Mesendoderm (in vitro differentiated cells): ENCODE data around the gene STX12.

ENCODE experiments used
- DNase-seq: peaks from one replicate; pipeline ENCODE4 v3.0.0; 2013
- H2AK5ac ChIP-seq: 2 replicates; pipeline ENCODE4 v1.6.1; 2013; ENCODE audit warnings: low read length, inconsistent platforms
- H2BK120ac ChIP-seq: 2 replicates; pipeline ENCODE4 v1.6.1; 2013; ENCODE audit warnings: low read depth, mild to moderate bottlenecking, low read length, moderate library complexity, mixed read lengths
- H2BK15ac ChIP-seq: replicated peaks from 2 replicates; pipeline ENCODE4 v1.6.1; 2013; ENCODE audit warnings: low read depth, mild to moderate bottlenecking, moderate library complexity
- H2BK5ac ChIP-seq: 2 replicates; pipeline ENCODE4 v1.6.1; 2013; ENCODE audit warnings: low read length, inconsistent platforms
- H3K18ac ChIP-seq: 2 replicates; pipeline ENCODE4 v1.6.1; 2013; ENCODE audit warnings: mild to moderate bottlenecking, low read length, mixed read lengths
- H3K23ac ChIP-seq: one replicate; pipeline ENCODE4 v1.6.1; 2013; ENCODE audit warnings: low read length
- H3K27ac ChIP-seq: 2 replicates; pipeline ENCODE4 v1.5.1; 2013; ENCODE audit warnings: low read depth, mild to moderate bottlenecking, inconsistent platforms, low read length, moderate library complexity
- H3K27me3 ChIP-seq: 2 replicates; pipeline ENCODE4 v1.6.1; 2013; ENCODE audit warnings: low read length, control low read depth, mild to moderate bottlenecking, inconsistent platforms; ENCODE audit not compliant: insufficient read depth, poor library complexity
- H3K36me3 ChIP-seq: 2 replicates; pipeline ENCODE4 v1.6.1; 2013; ENCODE audit warnings: low read length, inconsistent platforms; ENCODE audit not compliant: control insufficient read depth, insufficient read depth
- H3K4ac ChIP-seq: one replicate; pipeline ENCODE4 v1.6.1; 2013; ENCODE audit warnings: low read depth, mild to moderate bottlenecking, low read length, moderate library complexity
- H3K4me1 ChIP-seq: 2 replicates; pipeline ENCODE4 v1.6.1; 2013; ENCODE audit warnings: low read depth, low read length, inconsistent platforms; ENCODE audit not compliant: control insufficient read depth
- H3K4me2 ChIP-seq: 2 replicates; pipeline ENCODE4 v1.6.1; 2013; ENCODE audit warnings: low read length
- H3K4me3 ChIP-seq: 2 replicates; pipeline ENCODE4 v1.5.1; 2013; ENCODE audit warnings: mild to moderate bottlenecking, low read length
- H3K56ac ChIP-seq: one replicate; pipeline ENCODE4 v1.6.1; 2013; ENCODE audit warnings: low read length
- H3K79me1 ChIP-seq: 2 replicates; pipeline ENCODE4 v1.6.1; 2013; ENCODE audit warnings: low read length, inconsistent platforms
- H3K79me2 ChIP-seq: 2 replicates; pipeline ENCODE4 v1.6.1; 2013; ENCODE audit warnings: mild to moderate bottlenecking, low read length; ENCODE audit not compliant: control insufficient read depth, insufficient read depth
- H3K9ac ChIP-seq: 2 replicates; pipeline ENCODE4 v1.6.1; 2013; ENCODE audit warnings: low read length, inconsistent platforms
- H4K5ac ChIP-seq: one replicate; pipeline ENCODE4 v1.6.1; 2013; ENCODE audit warnings: low read length
- H4K8ac ChIP-seq: one replicate; pipeline ENCODE4 v1.6.1; 2013; ENCODE audit warnings: low read depth, mild to moderate bottlenecking, control low read depth, low read length, moderate library complexity
- WGBS: extraction: QIAGEN DNeasy Blood & Tissue Kit; methylation state at CpG from one replicate; pipeline ENCODE4 v1.1.7; 2013; ENCODE audit warnings: low lambda C conversion rate, missing lambda C conversion rate; ENCODE audit not compliant: insufficient coverage; ENCODE audit errors: extremely low coverage; 5-methylcytosine and 5-hydroxymethylcytosine counted together

STX12 gene

GRCh38 chr1:27832762-27833161, 59.7 kb downstream of the STX12 start:
- H3K27ac ChIP-seq = no peak overlapping the region
- no peak overlapping the region for H4K5ac ChIP-seq
- DNase-seq = no peak
- H3K27me3 ChIP-seq = no peaks in the 10 kb centered on the region
- no peaks in the 10 kb centered on the region for H3K36me3 ChIP-seq
- no peak overlapping the region for H3K56ac ChIP-seq
- H4K8ac ChIP-seq = no peak overlapping the region
- H2BK15ac ChIP-seq = no peak overlapping the region
- H2BK5ac ChIP-seq = no peak overlapping the region
- H3K4ac ChIP-seq = no peak overlapping the region
- H3K79me2 ChIP-seq = peaks cover 29% of the 10 kb centered on the region
- no peak overlapping the region for H2AK5ac ChIP-seq
- no peak overlapping the region for H3K9ac ChIP-seq
- no peak overlapping the region for H3K23ac ChIP-seq
- no peak overlapping the region for H3K4me3 ChIP-seq
- H3K4me1 ChIP-seq = peaks cover 8% of the 10 kb centered on the region
- H3K79me1 ChIP-seq = peaks cover 12% of the 10 kb centered on the region
- no peak overlapping the region for H2BK120ac ChIP-seq
- H3K18ac ChIP-seq = no peak overlapping the region
- no CpG with 5 or more reads among the region's 2 CpGs for WGBS
- no peak overlapping the region for H3K4me2 ChIP-seq

GRCh38 chr1:27833470-27833869, 60.5 kb downstream of the STX12 start:
- Histone ChIP-seq H3K4me1 (peaks cover 8% of the 10 kb centered on the region), H3K18ac (no peak overlapping the region), H4K5ac (no peak overlapping the region), H3K9ac (no peak overlapping the region), H2AK5ac (no peak overlapping the region), H3K36me3 (no peaks in the 10 kb centered on the region), H3K4me3 (no peak overlapping the region), H2BK120ac (no peak overlapping the region), H3K79me2 (peaks cover 29% of the 10 kb centered on the region), H3K4ac (no peak overlapping the region), H4K8ac (no peak overlapping the region), H3K4me2 (no peak overlapping the region), H3K23ac (no peak overlapping the region), H3K56ac (no peak overlapping the region), H2BK15ac (no peak overlapping the region), H3K27me3 (no peaks in the 10 kb centered on the region), H3K79me1 (peaks cover 12% of the 10 kb centered on the region), H2BK5ac (no peak overlapping the region), H3K27ac (no peak overlapping the region)
- WGBS = no CpG with 5 or more reads among the region's 3 CpGs
- no peak for DNase-seq

GRCh38 chr1:27835046-27835445, 62.0 kb downstream of the STX12 start:
- no peak for DNase-seq
- Histone ChIP-seq H2AK5ac (no peak overlapping the region), H4K8ac (no peak overlapping the region), H3K4ac (no peak overlapping the region), H2BK15ac (no peak overlapping the region), H3K79me1 (peaks cover 12% of the 10 kb centered on the region), H3K18ac (no peak overlapping the region), H2BK120ac (no peak overlapping the region), H3K56ac (no peak overlapping the region), H3K23ac (no peak overlapping the region), H2BK5ac (no peak overlapping the region), H3K36me3 (no peaks in the 10 kb centered on the region), H3K4me2 (no peak overlapping the region), H3K27ac (no peak overlapping the region), H3K79me2 (peaks cover 29% of the 10 kb centered on the region), H3K4me3 (no peak overlapping the region), H3K4me1 (peaks cover 8% of the 10 kb centered on the region), H3K9ac (no peak overlapping the region), H4K5ac (no peak overlapping the region), H3K27me3 (no peaks in the 10 kb centered on the region)

- H3K4me1 ChIP-seq = peaks cover 8% of the 10 kb centered on the region
- no peak overlapping the region for H3K27ac ChIP-seq
- no peak overlapping the region for H3K4ac ChIP-seq
- H3K18ac ChIP-seq = no peak overlapping the region
- H3K4me3 ChIP-seq = no peak overlapping the region
- peaks cover 29% of the 10 kb centered on the region for H3K79me2 ChIP-seq
- no peak overlapping the region for H3K9ac ChIP-seq
- no peak overlapping the region for H3K23ac ChIP-seq
- no peak overlapping the region for H3K56ac ChIP-seq
- no peak overlapping the region for H2BK5ac ChIP-seq
- H2AK5ac ChIP-seq = no peak overlapping the region
- no peak overlapping the region for H2BK120ac ChIP-seq
- no peak overlapping the region for H4K8ac ChIP-seq
- H3K36me3 ChIP-seq = no peaks in the 10 kb centered on the region
- no peak overlapping the region for H3K4me2 ChIP-seq
- H2BK15ac ChIP-seq = no peak overlapping the region
- H3K79me1 ChIP-seq = peaks cover 14% of the 10 kb centered on the region
- no peak for DNase-seq
- no peaks in the 10 kb centered on the region for H3K27me3 ChIP-seq
- WGBS = no CpG with 5 or more reads among the region's 1 CpG
- H4K5ac ChIP-seq = no peak overlapping the region
These were observed 62.5 kb downstream of the STX12 start for GRCh38 chr1:27835501-27835900.

GRCh38 chr1:27849951-27850350, 76.9 kb downstream of the STX12 start:
- no peak for DNase-seq
- no peak overlapping the region for H3K4me3 ChIP-seq
- no CpG with 5 or more reads among the region's 7 CpGs for whole genome bisulfite sequencing
- no peaks in the 10 kb centered on the region for H3K27me3 ChIP-seq
- no peak overlapping the region for H3K4ac ChIP-seq
- H3K4me2 ChIP-seq = no peak overlapping the region
- no peak overlapping the region for H3K27ac ChIP-seq
- H2BK15ac ChIP-seq = no peak overlapping the region
- no peak overlapping the region for H3K18ac ChIP-seq
- H3K9ac ChIP-seq = no peak overlapping the region
- no peak overlapping the region for H4K5ac ChIP-seq
- no peaks in the 10 kb centered on the region for H3K4me1 ChIP-seq
- H3K36me3 ChIP-seq = peaks cover 21% of the 10 kb centered on the region
- no peak overlapping the region for H3K56ac ChIP-seq
- no peak overlapping the region for H2BK120ac ChIP-seq
- no peaks in the 10 kb centered on the region for H3K79me2 ChIP-seq
- no peaks in the 10 kb centered on the region for H3K79me1 ChIP-seq
- H2BK5ac ChIP-seq = no peak overlapping the region
- H2AK5ac ChIP-seq = no peak overlapping the region
- no peak overlapping the region for H4K8ac ChIP-seq
- H3K23ac ChIP-seq = no peak overlapping the region

- H4K5ac ChIP-seq = no peak overlapping the region
- no peak overlapping the region for H3K9ac ChIP-seq
- no peaks in the 10 kb centered on the region for H3K79me1 ChIP-seq
- H3K79me2 ChIP-seq = no peaks in the 10 kb centered on the region
- no peak overlapping the region for H2AK5ac ChIP-seq
- no peak overlapping the region for H3K4me3 ChIP-seq
- H2BK5ac ChIP-seq = no peak overlapping the region
- no CpG with 5 or more reads among the region's 6 CpGs for WGBS
- H3K56ac ChIP-seq = no peak overlapping the region
- H3K4me2 ChIP-seq = no peak overlapping the region
- no peak overlapping the region for H4K8ac ChIP-seq
- H3K27me3 ChIP-seq = no peaks in the 10 kb centered on the region
- no peak overlapping the region for H3K27ac ChIP-seq
- no peaks in the 10 kb centered on the region for H3K4me1 ChIP-seq
- H3K4ac ChIP-seq = no peak overlapping the region
- no peak overlapping the region for H2BK15ac ChIP-seq
- peaks cover 8% of the 10 kb centered on the region for H3K36me3 ChIP-seq
- H3K18ac ChIP-seq = no peak overlapping the region
- no peak for DNase-seq
- no peak overlapping the region for H3K23ac ChIP-seq
- H2BK120ac ChIP-seq = no peak overlapping the region
These were observed 82.1 kb downstream of the STX12 start for GRCh38 chr1:27855085-27855484.
